ENCODE measurements around the gene RHBDD2.

DNA sequence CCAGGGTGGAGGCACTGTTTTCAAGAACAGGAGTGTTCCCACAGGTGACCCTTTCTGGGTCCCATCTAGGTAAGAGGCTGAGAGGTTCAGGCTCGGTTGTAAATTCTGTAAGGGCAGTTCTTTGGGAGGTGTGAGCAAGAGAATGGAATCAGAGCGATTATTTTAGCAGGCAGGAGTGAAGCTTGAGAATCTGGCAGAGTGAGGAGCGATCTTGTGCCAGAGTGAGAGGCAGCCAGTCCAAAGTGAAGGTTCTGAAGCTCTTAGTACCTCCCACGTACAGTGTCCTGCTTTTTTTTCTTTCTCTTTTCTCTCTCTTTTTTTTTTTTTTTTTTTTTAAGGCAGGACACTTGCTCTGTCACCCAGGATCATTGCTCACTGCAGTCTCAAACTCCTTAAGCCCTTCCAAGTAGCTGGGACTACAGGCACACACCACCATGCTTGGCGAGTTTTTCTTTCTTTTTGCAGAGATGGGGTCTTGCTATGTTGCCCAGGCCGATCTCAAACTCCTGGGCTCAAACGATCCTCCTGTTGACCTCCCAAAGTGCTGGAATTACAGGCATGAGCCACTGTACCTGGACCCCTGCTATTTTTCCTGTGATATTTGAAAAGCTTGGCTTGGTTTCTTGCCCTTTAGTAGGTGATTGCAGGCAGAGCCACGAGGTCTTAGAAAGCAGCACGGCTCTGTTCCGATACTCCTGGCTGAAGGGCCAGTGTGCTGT, 47.0 kb downstream of the RHBDD2 start:
- TF ChIP-seq, protein P1, sequence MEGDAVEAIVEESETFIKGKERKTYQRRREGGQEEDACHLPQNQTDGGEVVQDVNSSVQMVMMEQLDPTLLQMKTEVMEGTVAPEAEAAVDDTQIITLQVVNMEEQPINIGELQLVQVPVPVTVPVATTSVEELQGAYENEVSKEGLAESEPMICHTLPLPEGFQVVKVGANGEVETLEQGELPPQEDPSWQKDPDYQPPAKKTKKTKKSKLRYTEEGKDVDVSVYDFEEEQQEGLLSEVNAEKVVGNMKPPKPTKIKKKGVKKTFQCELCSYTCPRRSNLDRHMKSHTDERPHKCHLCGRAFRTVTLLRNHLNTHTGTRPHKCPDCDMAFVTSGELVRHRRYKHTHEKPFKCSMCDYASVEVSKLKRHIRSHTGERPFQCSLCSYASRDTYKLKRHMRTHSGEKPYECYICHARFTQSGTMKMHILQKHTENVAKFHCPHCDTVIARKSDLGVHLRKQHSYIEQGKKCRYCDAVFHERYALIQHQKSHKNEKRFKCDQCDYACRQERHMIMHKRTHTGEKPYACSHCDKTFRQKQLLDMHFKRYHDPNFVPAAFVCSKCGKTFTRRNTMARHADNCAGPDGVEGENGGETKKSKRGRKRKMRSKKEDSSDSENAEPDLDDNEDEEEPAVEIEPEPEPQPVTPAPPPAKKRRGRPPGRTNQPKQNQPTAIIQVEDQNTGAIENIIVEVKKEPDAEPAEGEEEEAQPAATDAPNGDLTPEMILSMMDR (IDR thresholded peaks at IDR 0.05), result no peak
- TF ChIP-seq POLR2A (IDR thresholded peaks at IDR 0.05) (no peak), EP300 (IDR thresholded peaks at IDR 0.05) (no peak)

Measured in tibial nerve (tissue), 4 donors.